Liver (tissue), 9 donors: ENCODE measurements around the gene G6PC1. TPM values are rescaled to one million over a fixed set of nuclear protein-coding genes. Genes with fewer than 3 reads are reported as not detected.
"Not testable (repeated sequence)": the region's sequence is repeated elsewhere in the genome, so short reads cannot be mapped to it uniquely, and the experiment has no call there.

Source experiments
- DNase-seq: peaks from one replicate; pipeline ENCODE4 v3.0.0-alpha.2; 2017; ENCODE audit warnings: low spot score
- H3K27ac ChIP-seq, 2 donors: one replicate each; pipeline ENCODE4 v1.7.0; 2013; ENCODE audit warnings: inconsistent platforms in 2 of 2, low read length in 2 of 2, control low read depth in 1 of 2, low read depth in 1 of 2, mild to moderate bottlenecking in 1 of 2
- H3K27me3 ChIP-seq, 4 donors: one replicate each; pipeline versions ENCODE4 v1.6.1 to v1.7.0; 2013; ENCODE audit warnings: low read length in 3 of 4, inconsistent platforms in 1 of 4, mild to moderate bottlenecking in 1 of 4, moderate library complexity in 1 of 4; ENCODE audit not compliant: control insufficient read depth in 4 of 4, insufficient read depth in 4 of 4
- H3K36me3 ChIP-seq, 4 donors: one replicate each; pipeline versions ENCODE4 v1.6.1 to v1.7.0; 2013; ENCODE audit warnings: low read length in 3 of 4, mild to moderate bottlenecking in 3 of 4, low read depth in 1 of 4, moderate library complexity in 1 of 4; ENCODE audit not compliant: control insufficient read depth in 4 of 4, insufficient read depth in 3 of 4
- H3K4me1 ChIP-seq, 4 donors: one replicate each; pipeline versions ENCODE4 v1.6.1 to v1.7.0; 2013; ENCODE audit warnings: low read length in 3 of 4, mild to moderate bottlenecking in 3 of 4, moderate library complexity in 1 of 4; ENCODE audit not compliant: control insufficient read depth in 4 of 4, insufficient read depth in 4 of 4
- H3K4me3 ChIP-seq, 3 donors: one replicate each; pipeline versions ENCODE4 v1.6.1 to v1.7.0; 2013; ENCODE audit warnings: low read length in 3 of 3, control low read depth in 1 of 3, low read depth in 1 of 3, mild to moderate bottlenecking in 1 of 3
- H3K9ac ChIP-seq, 2 donors: one replicate each; pipeline ENCODE4 v1.7.0; 2013; ENCODE audit warnings: low read length in 2 of 2, mild to moderate bottlenecking in 2 of 2, moderate library complexity in 2 of 2, control low read depth in 1 of 2, low read depth in 1 of 2
- H3K9me3 ChIP-seq, 4 donors: one replicate each; pipeline versions ENCODE4 v1.6.1 to v1.7.0; 2013; ENCODE audit warnings: low read length in 3 of 4; ENCODE audit not compliant: control insufficient read depth in 4 of 4
- ATF3 ChIP-seq: IDR thresholded peaks from 2 replicates; pipeline ENCODE4 v1.6.1; 2016; ENCODE audit warnings: antibody characterized with exemption
- CTCF ChIP-seq: fragments of 150-350 bp; IDR thresholded peaks from 2 replicates; pipeline ENCODE4 v1.5.1; 2017; ENCODE audit warnings: improper control_type of control experiment, low read depth, low read length; ENCODE audit not compliant: missing input control
- EGR1 ChIP-seq, 2 donors: IDR thresholded peaks; 2 replicates each; pipeline ENCODE4 v1.6.1; 2016 to 2018; ENCODE audit warnings: antibody characterized with exemption in 2 of 2, low read depth in 2 of 2
- FOXA1 ChIP-seq: IDR thresholded peaks from 2 replicates; pipeline ENCODE4 v1.6.1; 2016; ENCODE audit warnings: antibody characterized with exemption
- FOXA2 ChIP-seq: IDR thresholded peaks from 2 replicates; pipeline ENCODE4 v1.6.1; 2016; ENCODE audit warnings: antibody characterized with exemption
- GABPA ChIP-seq, 2 donors: IDR thresholded peaks in 1 of 2; conservative IDR thresholded peaks in 1 of 2; 2 replicates each; pipeline ENCODE4 v1.6.1; 2016; ENCODE audit warnings: antibody characterized with exemption in 2 of 2, mild to moderate bottlenecking in 1 of 2, moderate library complexity in 1 of 2
- HNF4G ChIP-seq: IDR thresholded peaks from 2 replicates; pipeline ENCODE4 v1.6.1; 2016; ENCODE audit warnings: antibody characterized with exemption
- JUND ChIP-seq, 2 donors: IDR thresholded peaks; 2 replicates each; pipeline ENCODE4 v1.6.1; 2016; ENCODE audit warnings: antibody characterized with exemption in 2 of 2
- NR2F2 ChIP-seq: IDR thresholded peaks from 2 replicates; pipeline ENCODE4 v1.6.1; 2016; ENCODE audit warnings: antibody characterized with exemption
- RAD21 ChIP-seq, 2 donors: IDR thresholded peaks; 2 replicates each; pipeline ENCODE4 v1.6.1; 2016; ENCODE audit warnings: antibody characterized with exemption in 2 of 2, mild to moderate bottlenecking in 2 of 2
- RXRA ChIP-seq, 2 donors: IDR thresholded peaks; 2 replicates each; pipeline ENCODE4 v1.6.1; 2017 to 2018; ENCODE audit warnings: antibody characterized with exemption in 2 of 2, mild to moderate bottlenecking in 1 of 2
- SP1 ChIP-seq: IDR thresholded peaks from 2 replicates; pipeline ENCODE4 v1.6.1; 2018; ENCODE audit warnings: antibody characterized with exemption, mild to moderate bottlenecking
- TAF1 ChIP-seq: conservative IDR thresholded peaks from 2 replicates; pipeline ENCODE4 v1.6.1; 2016; ENCODE audit warnings: antibody characterized with exemption, mild to moderate bottlenecking
- YY1 ChIP-seq: IDR thresholded peaks from 2 replicates; pipeline ENCODE4 v1.6.1; 2016; ENCODE audit warnings: antibody characterized with exemption, mild to moderate bottlenecking
- ZBTB33 ChIP-seq: IDR thresholded peaks from 2 replicates; pipeline ENCODE4 v1.6.1; 2016; ENCODE audit warnings: antibody characterized with exemption
- WGBS: extraction: QIAGEN DNeasy Blood & Tissue Kit; methylation state at CpG from one replicate; pipeline ENCODE4 v1.1.7; 2013; 5-methylcytosine and 5-hydroxymethylcytosine counted together
- polyA plus RNA-seq, 2 donors: library from polyadenylated mRNA; stranded (reverse) in 1 of 2; unstranded in 1 of 2; fragments of 200-250 nt in 1 of 2; fragments of >200 nt in 1 of 2; fragmentation: Nextera tagmentation in 1 of 2; extraction: Ambion mirVana in 1 of 2; gene quantifications; one replicate each; pipeline versions ENCODE4 v1.2.1 to v1.2.3, GENCODE V29; 2013 to 2015
- total RNA-seq, 2 donors: library from RNA; depleted of rRNA; stranded (reverse); fragments of >200 nt; gene quantifications; one replicate each; pipeline ENCODE4 v1.2.3, GENCODE V29; 2014
- TF ChIP-seq, protein P1 (sequence below): IDR thresholded peaks from 2 replicates; pipeline ENCODE4 v1.6.1; 2016; ENCODE audit warnings: antibody characterized with exemption
- donor health status: healthy.
- donor health status: healthy.
- donor health status: healthy.
- donor health status: healthy.
- donor health status: healthy.

G6PC1 gene
- total and polyA plus RNA-seq, 4 donors: 23.8 to 271 (median 114) TPM

DNA sequence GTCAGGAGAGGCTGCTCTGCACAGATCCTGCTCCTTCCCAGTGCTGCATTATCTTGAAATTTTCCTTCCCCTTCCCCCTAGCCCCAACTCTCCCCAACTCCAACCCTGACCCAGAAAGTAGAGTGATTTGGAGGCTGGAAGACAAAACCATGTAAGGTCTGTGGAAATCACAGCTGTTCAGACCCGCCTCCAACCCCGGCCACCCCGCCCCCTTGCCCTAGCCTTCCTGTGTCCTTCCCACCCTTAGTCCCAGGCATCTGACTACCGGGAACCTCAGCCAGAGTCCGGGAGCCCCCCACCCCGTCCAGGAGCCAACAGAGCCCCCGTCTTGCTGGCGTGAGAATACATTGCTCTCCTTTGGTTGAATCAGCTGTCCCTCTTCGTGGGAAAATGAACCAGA lies 49.6 kb upstream of the G6PC1 start, which contains the start of gene AOC3:
AOC3 (plus strand) TSS at position 246 of the 400 bp plus-strand sequence; CDS start at position 391, 145 bp downstream.
- 57% methylated on average over 9 of the region's 9 CpGs for WGBS
- DNase-seq: no peak
- peaks cover 0 to 25% (median 24%) of the 10 kb centered on the region in 4 donors for H3K4me1 ChIP-seq
- peak within 1 kb of the TSS; percentile 17 to 36 for H3K27ac ChIP-seq
- no peaks in the 10 kb centered on the region for H3K36me3 ChIP-seq
- H3K4me3 ChIP-seq: peak within 1 kb of the TSS in 1 of 3 donors; percentile 14
- no peak within 1 kb of the TSS for H3K9ac ChIP-seq
- no peaks in the 10 kb centered on the region for H3K9me3 ChIP-seq
- H3K27me3 ChIP-seq: no peaks in the 10 kb centered on the region
- TF ChIP-seq SP1: no peak
- TF ChIP-seq EGR1 (IDR thresholded peaks at IDR 0.05; ENCODE audit: low read depth in 2 of 2): no peak
- no peak for TF ChIP-seq TAF1
- no peak for TF ChIP-seq ATF3
- TF ChIP-seq ZBTB33: no peak
- no peak for TF ChIP-seq FOXA1
- TF ChIP-seq, protein P1, sequence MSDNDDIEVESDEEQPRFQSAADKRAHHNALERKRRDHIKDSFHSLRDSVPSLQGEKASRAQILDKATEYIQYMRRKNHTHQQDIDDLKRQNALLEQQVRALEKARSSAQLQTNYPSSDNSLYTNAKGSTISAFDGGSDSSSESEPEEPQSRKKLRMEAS: no peak

GRCh38 chr17:42851371-42852240 lies 49.0 kb upstream of the G6PC1 start:
- not testable (repeated sequence) for DNase-seq, H3K9me3 ChIP-seq

GRCh38 chr17:42852351-42852750 lies 48.2 kb upstream of the G6PC1 start:
- Histone ChIP-seq H3K27me3 (no peaks in the 10 kb centered on the region), H3K9me3 (no peaks in the 10 kb centered on the region), H3K36me3 (no peaks in the 10 kb centered on the region), H3K4me1 (peaks cover 0 to 28% (median 25%) of the 10 kb centered on the region in 4 donors), H3K4me3 (no peak overlapping the region), H3K27ac (peak overlapping the region in 1 of 2 donors; percentile 15), H3K9ac (no peak overlapping the region)
- WGBS: 89% methylated on average over 15 of the region's 15 CpGs
- TF ChIP-seq EGR1 (IDR thresholded peaks at IDR 0.05; ENCODE audit: low read depth in 2 of 2) (no peak), RAD21 (IDR thresholded peaks at IDR 0.05) (no peak), ATF3 (no peak), JUND (IDR thresholded peaks at IDR 0.05) (no peak), SP1 (no peak), GABPA (IDR thresholded peaks at IDR 0.05 in 1 of 2, conservative IDR thresholded peaks at IDR 0.05 in 1 of 2) (no peak), FOXA1 (no peak), YY1 (no peak), FOXA2 (no peak), HNF4G (no peak), ZBTB33 (no peak), CTCF (no peak), NR2F2 (no peak), RXRA (IDR thresholded peaks at IDR 0.05) (no peak), TAF1 (no peak)
- DNase-seq: no peak

More at GRCh38 chr17:42851371-42852240, 49.0 kb upstream of the G6PC1 start:
- Histone ChIP-seq H3K4me3 (peak overlapping the region in 1 of 3 donors; percentile 14), H3K4me1 (peaks cover 0 to 27% (median 25%) of the 10 kb centered on the region in 4 donors), H3K27ac (peak overlapping the region in 1 of 2 donors; percentile 24)
- H3K9ac ChIP-seq, H3K36me3 ChIP-seq, H3K27me3 ChIP-seq: not testable (repeated sequence)
- 86% methylated on average over 25 of the region's 28 CpGs for WGBS
